MM.1S (cell line): ENCODE data around the gene SIT1.

Experiments
- CTCF ChIP-seq: fragments of 300-600 bp; sonication (generic); IDR thresholded peaks from 2 replicates; pipeline ENCODE4 v1.5.1; 2016; ENCODE audit warnings: antibody characterized with exemption, low read length, mixed read lengths
- EZH2 ChIP-seq: fragments of 300-600 bp; sonication (generic); optimal IDR thresholded peaks from 2 replicates; pipeline ENCODE3; 2017; ENCODE audit warnings: low read depth, mild to moderate bottlenecking, antibody characterized with exemption, low read length, mixed read lengths
- EZH2phosphoT487 ChIP-seq: fragments of 300-600 bp; sonication (generic); IDR thresholded peaks from 2 replicates; pipeline ENCODE4 v1.6.1; 2018; ENCODE audit warnings: antibody characterized with exemption, low read length

DNA sequence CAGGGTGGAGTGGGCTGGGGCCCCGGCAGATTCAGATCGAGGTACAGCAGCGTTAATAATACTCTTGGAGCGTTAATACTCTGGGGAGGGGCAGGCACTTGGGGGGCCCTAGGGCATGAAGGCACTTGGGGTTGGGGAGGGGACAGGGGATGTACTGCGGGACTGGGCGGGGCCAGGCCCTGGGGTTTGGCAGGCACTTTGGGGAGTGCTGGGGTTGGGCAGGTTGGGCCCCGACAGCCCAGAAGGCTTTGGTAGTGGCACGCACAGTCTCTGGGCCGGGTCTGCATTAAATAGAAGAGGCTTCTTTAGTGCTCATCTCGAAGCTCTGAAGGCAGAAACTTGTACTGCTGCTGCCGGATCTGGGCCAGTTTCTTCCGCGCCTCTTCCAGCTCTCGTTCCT, 46.8 kb upstream of the SIT1 start:
- TF ChIP-seq CTCF (no peak), EZH2 (no peak), EZH2phosphoT487 (no peak)
